Lung microvascular endothelial cell (primary cell): ENCODE data around the gene VGLL4. TPM values are rescaled to one million over a fixed set of nuclear protein-coding genes. Genes with fewer than 3 reads are reported as not detected.

Experiments used
- DNase-seq, 2 donors: peaks; one replicate each; pipeline versions ENCODE4 v3.0.0 to v3.0.0-alpha.2; 2010; ENCODE audit warnings: low read depth in 2 of 2
- total RNA-seq: library from RNA; depleted of rRNA; stranded (reverse); fragments of >200 nt; gene quantifications from 2 replicates; pipeline ENCODE4 v1.2.1, GENCODE V29; 2014

VGLL4 gene
- total RNA-seq, 1 donor from 2014 or later, result 58.1 TPM

- DNase-seq, result no peak
These were observed 77.2 kb downstream of the VGLL4 start for GRCh38 chr3:11566478-11566877.

GRCh38 chr3:11565932-11566331 is 77.8 kb downstream of the VGLL4 start:
- no peak for DNase-seq

- DNase-seq, result no peak
These were observed 78.2 kb downstream of the VGLL4 start for GRCh38 chr3:11565492-11565891.

GRCh38 chr3:11565072-11565471 is 78.6 kb downstream of the VGLL4 start:
- DNase-seq, result no peak

GRCh38 chr3:11564577-11565001 is 79.1 kb downstream of the VGLL4 start:
- no peak for DNase-seq

- no peak for DNase-seq
These were observed 79.9 kb downstream of the VGLL4 start for GRCh38 chr3:11563865-11564185.

- DNase-seq, result no peak
These were observed 80.4 kb downstream of the VGLL4 start for GRCh38 chr3:11563159-11563864.

GRCh38 chr3:11562277-11562881 is 81.3 kb downstream of the VGLL4 start:
- DNase-seq, result no peak

- DNase-seq, result no peak
These were observed 83.0 kb downstream of the VGLL4 start for GRCh38 chr3:11560746-11561145.

- peak in 1 of 2 donors; percentile 62 for DNase-seq
These were observed 83.7 kb downstream of the VGLL4 start for GRCh38 chr3:11559816-11560633.

GRCh38 chr3:11558918-11559815 is 84.5 kb downstream of the VGLL4 start:
- DNase-seq, result no peak

- DNase-seq, result no peak
These were observed 85.3 kb downstream of the VGLL4 start for GRCh38 chr3:11558411-11558903.

- DNase-seq, result peak; percentile 60 to 94
These were observed 85.7 kb downstream of the VGLL4 start for GRCh38 chr3:11558002-11558401.

- peak; percentile 52 to 75 for DNase-seq
These were observed 86.7 kb downstream of the VGLL4 start for GRCh38 chr3:11556851-11557644.

- peak; percentile 40 to 50 for DNase-seq
These were observed 87.7 kb downstream of the VGLL4 start for GRCh38 chr3:11555881-11556633.

- no peak for DNase-seq
These were observed 88.4 kb downstream of the VGLL4 start for GRCh38 chr3:11555211-11555782.

GRCh38 chr3:11554666-11555065 is 89.0 kb downstream of the VGLL4 start:
- no peak for DNase-seq

GRCh38 chr3:11554236-11554610 is 89.5 kb downstream of the VGLL4 start:
- DNase-seq, result no peak

- DNase-seq, result no peak
These were observed 90.1 kb downstream of the VGLL4 start for GRCh38 chr3:11553436-11554235.
